Activated CD8-positive, alpha-beta memory T cell treated with anti-CD3 and anti-CD28 coated beads, Interleukin-2, amount 50 U/mL, for 24 hours (primary cell): ENCODE results near the gene CILP.

Source experiments
- DNase-seq: peaks from one replicate; pipeline ENCODE4 v3.0.0-alpha.2; 2020; ENCODE audit errors: extremely low read depth

The CILP gene

GRCh38 chr15:65146438-65146837, 64.8 kb downstream of the CILP start:
- DNase-seq: no peak
